DMS53 treated with DMSO at 0.1 percent for 48 hours (cell line): ENCODE results near the gene NR2C2.
"Not testable (repeated sequence)": the region's sequence is repeated elsewhere in the genome, so short reads cannot be mapped to it uniquely, and the experiment has no call there.

Experiments
- DNase-seq: peaks from one replicate; lab custom pipeline; 2025; ENCODE audit not compliant: unreplicated experiment; lab: John Stamatoyannopoulos, UW

NR2C2 gene

DNA sequence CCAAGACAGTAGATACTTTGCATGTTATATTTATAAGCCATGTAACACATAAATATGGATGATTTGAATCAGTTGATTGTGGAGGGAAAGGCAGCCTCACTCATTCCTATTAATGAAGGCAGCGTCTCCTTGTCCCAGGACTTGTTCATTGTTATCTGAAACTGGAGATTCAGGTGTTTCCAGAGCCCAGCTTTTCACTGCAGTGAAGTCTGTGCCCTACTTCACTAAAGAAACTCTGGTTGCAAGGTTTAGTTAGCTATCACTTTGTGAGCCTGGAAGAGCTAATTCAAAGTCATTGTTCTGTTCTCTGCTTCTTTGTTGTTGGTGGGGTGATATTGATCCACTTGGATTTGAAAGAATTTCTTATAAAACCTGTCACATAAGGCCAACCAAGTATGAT is 9.8 kb downstream of the NR2C2 start:
- DNase-seq, result no peak

DNA sequence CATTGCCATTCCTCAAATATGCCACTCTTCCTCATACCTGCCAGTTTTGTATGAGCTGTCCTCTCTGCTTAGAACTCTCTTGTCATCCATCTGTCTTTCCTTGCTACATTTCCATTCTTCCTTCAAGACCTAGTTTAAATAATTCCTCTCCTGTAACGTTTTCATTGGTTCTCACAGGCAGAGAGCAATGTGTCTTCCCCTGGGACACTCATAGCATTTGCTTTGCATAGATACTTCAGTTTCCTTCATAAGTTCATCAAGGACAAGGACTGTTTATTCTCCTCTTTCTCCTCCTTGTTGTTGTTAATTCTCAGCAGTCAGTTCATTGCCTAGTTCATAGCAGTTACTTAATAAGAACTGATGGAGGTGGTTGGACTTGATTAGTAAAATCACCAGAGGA is 10.5 kb downstream of the NR2C2 start:
- no peak for DNase-seq

DNA sequence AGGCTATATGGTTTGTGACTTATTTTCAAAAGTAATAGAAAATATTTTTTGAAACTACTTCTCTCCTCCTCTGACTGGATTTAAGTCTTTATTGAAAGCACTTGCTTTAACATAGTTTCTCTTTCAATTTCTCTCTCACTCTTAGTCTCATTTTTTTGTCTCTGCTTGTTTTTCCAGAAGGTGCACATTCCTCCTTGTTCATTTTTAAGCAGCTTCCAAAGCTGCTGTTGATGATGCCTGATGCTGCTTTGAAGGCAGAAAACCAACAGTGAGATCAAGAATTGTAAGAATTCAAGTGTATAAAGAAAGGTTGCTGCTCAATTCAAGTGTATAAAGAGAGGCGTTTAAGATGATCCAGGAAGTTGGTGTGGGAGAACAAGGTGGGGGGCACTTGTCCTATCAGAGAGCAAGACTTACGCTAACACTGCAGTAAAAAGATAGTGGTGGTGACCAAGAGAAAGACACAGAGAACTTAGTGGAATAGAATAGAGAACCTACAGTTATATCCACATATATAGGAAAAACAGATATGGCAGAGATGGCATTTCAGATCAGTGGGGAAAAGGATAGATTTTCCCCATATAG is 12.1 kb downstream of the NR2C2 start:
- DNase-seq, result no peak

DNA sequence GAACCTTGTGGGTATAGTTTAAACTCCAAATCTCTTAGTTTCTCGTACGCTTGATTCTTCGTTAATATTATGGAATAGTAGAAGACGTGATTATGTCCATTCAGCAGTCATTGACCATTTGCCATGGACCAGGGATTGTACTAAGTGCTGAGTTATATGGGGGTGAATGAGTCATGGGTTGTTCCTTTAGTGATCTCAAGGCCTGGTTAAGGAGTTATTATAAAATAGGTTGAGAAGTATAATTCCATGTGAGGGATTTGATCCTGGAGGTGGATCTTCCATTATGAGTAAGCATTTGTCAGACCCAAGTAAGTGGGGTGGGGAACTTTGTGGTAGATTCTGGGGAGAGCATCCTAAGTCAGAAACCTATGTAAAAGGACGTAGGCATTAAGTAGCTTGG is 15.4 kb downstream of the NR2C2 start:
- DNase-seq, result no peak

DNA sequence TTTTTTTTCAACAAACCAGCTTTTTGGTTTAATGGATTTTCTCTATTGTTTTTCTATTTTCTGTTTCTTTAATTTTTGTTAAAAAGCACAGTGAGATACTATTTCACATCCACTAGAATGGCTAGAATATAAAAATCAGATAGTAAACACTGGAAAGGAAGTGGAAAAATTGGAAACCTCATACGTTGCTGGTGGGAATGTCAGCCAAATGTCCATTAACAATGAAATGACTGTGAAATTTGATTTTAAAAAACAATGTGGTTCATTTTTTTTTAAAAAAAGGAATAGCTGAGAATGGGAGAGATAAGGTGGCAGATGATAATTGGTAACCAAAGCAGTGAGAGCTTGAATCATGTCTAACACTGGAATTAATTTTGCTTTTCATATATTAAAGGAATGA is 19.9 kb downstream of the NR2C2 start:
- no peak for DNase-seq

DNA sequence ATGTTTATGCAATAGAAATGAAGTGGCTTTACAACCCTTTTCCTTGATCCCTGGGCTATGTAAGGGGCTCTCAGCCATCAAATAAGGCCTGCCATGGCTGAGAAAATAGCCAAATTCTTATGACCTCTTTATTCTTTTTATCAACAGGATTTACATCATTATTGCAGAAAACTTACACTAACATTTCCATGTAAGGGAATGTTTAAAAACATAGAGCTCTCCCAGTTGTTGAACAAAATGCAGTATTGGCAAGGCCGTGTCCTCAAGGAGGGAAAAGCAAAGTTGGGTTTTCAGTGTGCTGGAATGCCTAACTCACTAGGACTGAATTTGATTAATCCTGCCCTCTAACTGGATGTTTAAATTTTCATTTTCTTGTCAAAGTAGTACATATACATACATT is 22.3 kb downstream of the NR2C2 start:
- no peak for DNase-seq

DNA sequence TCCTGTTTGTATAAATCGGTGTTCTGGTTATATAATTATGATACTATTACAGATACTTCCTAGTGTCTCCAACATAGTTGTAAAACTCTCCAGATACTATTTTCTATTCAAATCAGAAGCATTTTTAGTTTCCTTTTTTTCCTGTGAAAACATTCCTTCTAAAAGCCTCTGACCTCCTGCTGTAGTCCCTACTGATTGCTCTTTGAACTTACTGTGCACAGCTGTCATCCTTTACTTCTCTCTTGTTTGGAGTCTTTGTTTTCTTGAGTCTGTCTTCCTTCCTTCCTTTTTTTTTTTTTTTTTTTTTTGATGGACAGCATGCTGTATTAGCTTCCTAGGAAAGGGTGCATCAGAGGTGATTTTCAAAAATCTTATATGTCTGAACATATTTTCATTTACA is 28.9 kb downstream of the NR2C2 start:
- DNase-seq, result no peak

DNA sequence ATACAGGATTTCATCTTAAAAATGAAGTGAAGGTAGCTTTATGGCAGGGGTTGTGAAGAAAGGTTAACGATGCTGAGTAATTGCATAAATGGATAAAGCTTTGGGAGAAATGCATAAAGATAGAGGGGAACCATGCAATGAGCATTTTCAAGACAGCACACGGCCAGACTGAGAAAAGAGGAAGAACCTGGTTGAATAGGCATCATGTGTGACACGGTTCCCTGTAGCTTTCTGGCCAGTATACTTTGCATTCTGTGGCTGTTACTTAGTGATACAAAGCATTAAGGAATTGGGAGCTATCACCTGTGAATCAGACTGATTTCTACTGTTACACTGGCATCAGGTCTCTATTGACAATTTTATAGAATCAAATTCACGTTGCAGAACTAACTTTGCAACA is 33.3 kb downstream of the NR2C2 start:
- no peak for DNase-seq

DNA sequence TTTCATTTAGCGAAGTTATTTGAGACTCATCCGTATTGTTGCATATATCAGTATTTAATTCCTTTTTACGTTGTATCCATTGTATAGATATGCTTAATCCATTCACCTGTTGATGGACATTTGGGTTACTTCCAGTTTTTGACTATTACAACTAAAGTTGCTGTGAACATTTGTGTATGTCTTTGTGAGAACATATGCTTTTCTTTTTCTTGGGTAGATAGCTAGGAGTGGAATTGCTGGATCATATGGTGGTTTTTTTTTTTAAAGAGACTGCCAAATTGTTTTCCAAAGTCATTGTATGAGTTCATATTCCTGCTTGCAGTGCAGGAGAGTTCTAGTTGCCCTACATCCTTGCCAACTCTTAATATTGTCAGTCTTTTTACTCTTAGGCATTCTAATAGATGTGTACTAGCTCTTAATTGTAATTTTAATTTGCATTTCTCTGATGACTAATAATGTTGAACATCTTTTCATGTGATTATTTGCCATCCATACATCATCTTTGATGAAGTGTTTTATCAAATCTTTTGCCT is 37.3 kb downstream of the NR2C2 start:
- DNase-seq, result no peak

DNA sequence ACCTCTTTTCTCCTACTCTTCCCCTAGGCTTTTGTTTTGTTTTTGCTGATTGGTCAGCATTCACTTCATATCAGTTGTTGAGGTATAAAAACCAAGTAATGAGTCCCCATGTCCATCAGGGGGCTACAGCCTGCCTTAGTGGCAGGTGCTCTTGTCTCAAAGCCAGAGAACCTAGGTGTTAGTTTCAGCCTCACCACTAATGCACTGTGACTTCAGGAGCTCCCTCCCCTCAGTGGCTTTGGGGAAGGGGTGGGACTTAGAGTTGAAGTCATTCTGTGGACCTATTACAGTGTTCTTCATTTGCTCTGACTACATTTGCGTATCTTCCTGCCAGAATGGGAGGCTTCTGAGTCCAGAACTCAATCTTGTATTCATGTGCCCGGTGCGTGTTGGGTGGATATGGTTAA is 41.6 kb downstream of the NR2C2 start:
- DNase-seq, result no peak

DNA sequence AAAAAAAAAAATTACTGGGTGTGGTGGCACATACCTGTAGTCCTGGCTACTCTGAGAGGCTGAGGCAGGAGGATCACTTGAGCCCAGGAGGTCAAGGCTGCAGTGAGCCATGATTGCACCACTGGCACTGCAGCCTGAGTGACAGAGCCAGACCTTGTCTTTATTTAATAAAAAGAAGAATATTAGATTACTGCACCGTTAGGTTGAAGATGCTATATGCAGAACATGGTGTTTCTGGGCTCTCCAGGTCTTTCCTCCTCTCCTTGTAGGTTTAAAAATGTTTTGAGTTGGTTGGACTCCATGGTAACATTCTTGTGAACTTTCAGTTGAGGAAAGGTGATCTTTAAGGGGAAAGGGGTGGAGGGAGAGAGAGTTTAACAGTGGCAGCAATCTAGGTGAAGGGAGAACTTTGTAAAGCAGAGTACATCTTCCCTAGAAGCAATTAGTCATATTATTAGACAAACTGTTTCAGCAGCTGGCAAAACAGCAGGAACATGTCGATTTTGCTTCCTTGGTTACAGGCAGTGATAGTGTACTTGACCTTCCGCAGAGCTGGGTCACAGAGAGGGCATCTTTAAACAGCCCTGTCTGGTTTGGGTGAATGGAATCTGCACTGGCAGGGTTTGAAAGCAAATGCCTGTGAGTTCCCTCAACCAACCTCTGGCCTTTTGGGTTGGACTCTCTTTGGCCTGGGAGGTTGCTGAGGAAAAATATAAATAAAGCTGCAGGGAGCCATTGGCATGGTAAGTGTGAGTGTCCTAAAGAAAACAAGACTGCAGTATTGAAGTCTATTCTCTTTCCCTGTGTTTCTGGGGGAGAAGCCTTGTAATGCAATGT is 42.8 kb downstream of the NR2C2 start:
- peak; percentile 1 for DNase-seq

DNA sequence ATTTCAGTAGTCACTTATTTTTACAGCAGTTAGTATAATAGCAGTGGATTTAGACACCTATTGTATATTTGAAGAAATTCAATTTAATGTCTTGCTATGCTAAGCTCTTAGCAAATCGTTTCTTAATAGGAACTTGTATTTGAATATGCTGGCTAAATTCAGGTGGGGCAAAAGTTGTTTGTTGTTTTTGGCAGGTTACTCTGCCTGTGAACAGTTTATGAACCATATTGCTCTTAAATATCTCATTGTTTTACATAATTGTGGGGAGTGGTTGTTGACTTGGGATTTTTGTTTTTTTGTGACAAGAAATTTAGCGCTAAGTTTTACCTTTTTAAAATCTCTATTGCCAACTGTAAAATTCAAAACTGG is 43.4 kb downstream of the NR2C2 start:
- DNase-seq, result no peak

DNA sequence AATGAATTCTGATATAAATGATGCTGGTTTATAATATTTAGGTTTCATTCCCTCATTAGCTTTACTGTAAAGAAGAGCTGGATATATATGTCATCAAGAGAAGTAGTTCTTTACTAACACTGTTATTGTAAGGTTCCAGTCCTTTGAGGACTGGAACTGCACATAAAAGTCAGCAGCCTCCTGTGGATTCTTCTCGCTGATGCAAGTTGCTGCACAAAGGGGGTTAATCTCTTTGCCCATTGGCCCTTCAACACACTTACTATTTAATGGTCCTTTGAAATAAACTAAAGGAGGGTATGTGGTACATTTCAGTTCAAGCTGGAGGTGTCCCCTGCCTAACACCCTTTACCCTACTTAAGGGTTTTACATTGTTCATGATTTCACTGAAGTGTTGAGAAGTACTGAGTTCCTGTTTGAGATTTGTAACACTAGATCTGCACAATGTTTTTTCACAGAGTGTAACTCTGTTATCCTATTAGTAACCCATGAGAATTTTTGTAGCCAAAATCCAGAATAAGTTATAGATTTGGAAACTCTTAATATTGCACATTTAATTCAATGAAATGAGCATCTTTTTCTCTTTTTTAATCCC is 43.9 kb downstream of the NR2C2 start:
- peak; percentile 0 for DNase-seq

DNA sequence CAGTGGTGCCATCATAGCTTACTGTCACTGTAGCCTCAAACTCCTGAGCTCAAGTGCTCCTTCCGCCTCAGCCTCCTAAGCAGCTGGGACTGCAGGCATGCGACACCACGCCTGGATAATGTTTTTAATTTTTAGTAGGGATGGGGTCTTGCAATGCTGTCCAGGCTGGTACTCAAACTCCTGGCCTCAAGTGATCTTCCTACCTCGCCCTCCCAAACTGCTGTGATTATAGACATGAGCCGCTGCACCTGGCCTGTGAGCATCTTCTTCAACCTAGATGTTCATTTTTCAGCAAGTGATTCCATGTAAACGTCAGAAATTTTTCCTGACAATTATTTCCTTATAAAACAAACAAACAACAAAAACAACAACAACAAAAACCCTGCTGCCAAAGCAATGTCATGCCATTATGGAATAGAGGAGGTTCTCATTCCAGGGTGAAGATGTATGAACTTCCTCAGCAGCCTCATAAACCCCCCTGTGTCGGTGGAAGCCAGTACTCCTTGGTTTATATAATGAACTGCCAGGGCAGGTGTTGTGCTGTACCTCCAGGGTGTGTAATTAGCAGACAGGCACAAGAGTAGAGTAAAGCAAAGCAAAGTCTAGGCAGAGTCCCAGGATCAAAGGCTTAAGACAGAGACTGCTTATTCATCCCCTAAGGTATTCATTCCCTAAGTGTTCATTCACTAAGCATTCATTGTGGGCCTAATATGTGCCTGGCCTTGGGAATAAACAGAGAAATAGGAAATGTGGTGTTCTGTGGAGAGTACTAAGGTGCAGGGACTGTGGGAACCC is 44.6 kb downstream of the NR2C2 start:
- no peak for DNase-seq

DNA sequence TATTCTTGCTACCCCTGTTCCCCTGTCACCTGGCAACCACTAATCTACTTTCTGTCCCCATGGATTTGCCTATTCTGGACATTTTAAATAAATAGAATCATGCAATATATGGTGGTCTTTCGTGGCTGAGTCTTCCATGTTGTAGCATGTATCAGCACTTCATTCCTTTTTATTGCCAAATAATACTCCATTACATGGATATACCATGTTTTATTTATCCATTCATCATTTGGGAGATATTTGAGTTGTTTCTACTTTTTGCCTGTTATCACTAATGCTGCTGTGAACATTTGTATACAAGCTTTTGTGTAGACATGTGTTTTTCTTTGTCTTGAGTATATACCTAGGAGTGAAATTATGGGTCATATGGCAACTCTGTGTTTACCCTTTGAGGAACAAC is 50.6 kb downstream of the NR2C2 start:
- no peak for DNase-seq

DNA sequence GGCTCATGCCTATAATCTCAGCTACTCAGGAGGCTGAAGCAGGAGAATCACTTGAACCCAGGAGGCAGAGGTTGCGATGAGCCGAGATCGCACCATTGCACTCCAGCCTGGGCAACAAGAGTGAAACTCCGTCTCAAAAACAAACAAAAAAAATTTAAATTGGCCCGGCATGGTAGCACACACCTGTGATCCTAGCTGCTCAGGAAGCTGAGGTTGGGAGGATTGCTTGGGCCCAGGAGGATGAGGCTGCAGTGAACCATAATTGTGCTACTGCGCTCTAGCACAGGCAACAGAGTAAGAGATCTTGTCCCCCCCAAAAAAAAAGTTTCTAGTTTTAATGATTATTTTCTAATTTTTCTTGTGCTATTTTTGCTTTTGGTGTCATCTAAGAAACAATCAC is 51.8 kb downstream of the NR2C2 start:
- not testable (repeated sequence) for DNase-seq

DNA sequence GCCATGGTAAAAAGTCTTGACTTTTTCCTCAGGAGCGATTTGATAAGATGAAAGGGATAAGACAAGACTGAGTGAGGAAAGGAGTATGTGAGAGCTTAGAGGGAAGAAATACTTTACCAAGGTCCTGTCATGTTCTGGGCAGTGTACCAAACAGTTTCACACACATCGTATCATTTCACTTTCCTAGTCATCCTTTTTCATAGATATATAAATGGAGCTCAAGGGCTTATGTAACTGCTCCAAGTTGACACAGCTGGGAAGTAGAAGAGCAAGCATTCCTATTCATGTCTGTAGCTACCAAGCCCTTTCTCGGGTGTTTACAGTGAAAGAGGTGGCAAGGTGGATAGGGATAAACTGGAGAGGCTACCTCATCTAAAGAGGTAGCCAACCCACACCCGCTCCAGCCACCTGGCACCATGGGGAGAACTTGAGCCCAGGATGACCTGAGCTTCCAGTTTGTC is 60.3 kb downstream of the NR2C2 start:
- DNase-seq, result peak; percentile 1

DNA sequence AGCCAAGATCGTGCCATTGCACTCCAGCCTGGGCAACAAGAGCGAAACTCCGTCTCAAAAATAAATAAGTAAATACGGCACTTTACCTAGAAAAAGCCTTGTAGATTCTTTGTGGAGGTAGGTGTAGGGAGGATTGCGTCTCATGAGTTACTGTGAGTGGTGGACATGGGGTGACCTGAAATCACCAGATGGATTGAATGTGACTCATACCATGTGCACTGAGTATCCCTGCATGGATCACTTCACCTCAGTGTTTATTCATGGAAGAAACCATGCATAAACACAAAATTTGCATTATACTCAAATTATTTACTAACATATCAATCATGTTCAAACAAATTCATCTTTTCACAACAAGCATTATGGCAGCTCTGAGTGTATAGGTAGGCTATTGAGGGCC is 61.8 kb downstream of the NR2C2 start:
- DNase-seq, result no peak

DNA sequence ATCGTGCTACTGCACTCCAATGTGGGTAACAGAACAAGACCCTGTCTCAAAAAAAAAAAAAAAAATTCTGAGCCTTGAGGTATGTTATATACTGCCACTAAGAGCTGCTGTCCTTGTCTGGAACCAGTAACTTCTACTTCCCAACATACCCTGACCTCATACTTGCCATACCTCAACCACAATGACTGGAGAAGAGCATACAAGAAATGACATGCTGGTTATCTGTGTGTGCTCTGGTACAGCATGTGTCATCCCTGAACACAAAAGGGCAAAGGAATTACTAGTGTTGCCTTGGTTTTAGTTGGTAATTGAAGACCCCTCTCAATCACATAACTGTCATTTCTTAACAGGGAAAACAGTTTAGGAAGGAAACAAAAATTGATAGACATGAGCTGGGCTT is 63.3 kb downstream of the NR2C2 start:
- DNase-seq, result no peak

DNA sequence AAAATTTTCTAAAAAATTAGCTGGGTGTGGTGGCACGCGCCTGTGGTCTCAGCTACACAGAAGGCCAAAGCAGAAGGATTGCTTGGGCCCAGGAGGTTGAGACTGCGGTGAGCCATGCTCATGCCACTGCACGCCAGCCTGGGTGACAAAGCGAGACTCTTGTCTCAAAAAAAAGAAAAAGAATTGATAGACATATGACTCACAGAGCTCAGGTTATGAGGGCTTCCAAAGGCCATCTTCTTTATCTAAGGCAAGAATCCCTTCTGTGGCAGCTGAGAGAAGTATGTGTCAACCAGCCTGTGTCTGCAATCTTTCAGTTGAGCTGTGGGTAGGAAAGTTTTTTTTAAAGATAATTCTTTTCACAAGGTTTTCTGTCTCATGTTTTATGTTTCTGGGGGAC is 63.8 kb downstream of the NR2C2 start:
- no peak for DNase-seq

DNA sequence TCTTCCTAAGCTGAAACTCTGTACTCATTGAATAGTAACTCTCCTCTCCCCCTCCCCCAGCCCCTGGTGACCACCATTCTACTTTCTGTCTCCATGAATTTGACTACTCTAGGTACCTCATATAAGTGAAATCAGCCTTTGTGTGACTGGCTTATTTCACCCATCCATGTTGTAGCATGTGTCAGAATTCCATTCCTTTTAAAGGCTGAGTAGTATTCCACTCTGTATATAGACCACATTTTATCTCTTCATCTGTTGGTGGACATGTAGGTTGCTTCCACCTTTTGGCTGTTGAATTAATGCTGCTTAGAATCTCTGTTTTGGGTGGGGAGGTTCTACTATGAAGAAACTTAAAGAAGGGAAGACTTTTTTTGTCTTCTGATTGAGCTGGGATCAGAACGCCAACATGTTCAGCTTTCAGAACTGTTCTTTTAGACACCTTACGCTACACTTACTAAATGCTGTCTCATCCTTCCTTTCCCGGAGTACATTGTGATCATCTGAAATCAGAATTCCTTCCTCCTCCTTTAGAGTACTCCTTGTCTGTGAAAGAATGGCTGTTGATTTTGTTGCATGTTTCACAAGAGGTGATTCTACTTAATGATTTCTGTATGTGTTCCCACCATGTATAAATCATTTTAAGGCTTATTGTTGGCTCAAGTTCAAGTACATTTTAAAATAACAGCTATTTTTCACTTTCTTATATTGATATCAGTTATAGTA is 67.4 kb downstream of the NR2C2 start:
- DNase-seq, result no peak
